ENCODE measurements around the gene SLC5A5. TPM values are rescaled to one million over a fixed set of nuclear protein-coding genes. Genes with fewer than 3 reads are reported as not detected.

Gene SLC5A5
- total RNA-seq, 1 donor from 2014 or later = 2.2 TPM

DNA sequence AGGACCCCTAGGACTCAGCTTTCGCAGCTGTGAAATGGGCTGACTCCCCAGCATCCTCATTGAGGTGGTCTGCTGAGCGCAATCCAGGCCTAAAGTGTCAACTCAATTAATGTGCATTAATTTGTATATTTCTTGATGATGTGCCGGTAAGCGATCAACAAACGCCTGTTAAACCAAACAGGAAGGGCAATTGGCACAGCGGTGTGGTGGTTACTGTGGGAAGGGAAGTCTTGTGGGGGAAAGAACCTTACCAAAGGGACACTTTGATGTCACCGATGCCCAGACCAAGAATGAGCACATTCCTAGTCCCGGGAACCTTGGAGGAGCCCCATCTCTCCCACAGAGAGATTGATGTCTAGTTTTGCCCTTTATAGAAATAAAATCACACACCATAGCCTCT, 25.6 kb upstream of the SLC5A5 start:
- intact Hi-C loops (cut with micrococcal nuclease) = no loop called here

DNA sequence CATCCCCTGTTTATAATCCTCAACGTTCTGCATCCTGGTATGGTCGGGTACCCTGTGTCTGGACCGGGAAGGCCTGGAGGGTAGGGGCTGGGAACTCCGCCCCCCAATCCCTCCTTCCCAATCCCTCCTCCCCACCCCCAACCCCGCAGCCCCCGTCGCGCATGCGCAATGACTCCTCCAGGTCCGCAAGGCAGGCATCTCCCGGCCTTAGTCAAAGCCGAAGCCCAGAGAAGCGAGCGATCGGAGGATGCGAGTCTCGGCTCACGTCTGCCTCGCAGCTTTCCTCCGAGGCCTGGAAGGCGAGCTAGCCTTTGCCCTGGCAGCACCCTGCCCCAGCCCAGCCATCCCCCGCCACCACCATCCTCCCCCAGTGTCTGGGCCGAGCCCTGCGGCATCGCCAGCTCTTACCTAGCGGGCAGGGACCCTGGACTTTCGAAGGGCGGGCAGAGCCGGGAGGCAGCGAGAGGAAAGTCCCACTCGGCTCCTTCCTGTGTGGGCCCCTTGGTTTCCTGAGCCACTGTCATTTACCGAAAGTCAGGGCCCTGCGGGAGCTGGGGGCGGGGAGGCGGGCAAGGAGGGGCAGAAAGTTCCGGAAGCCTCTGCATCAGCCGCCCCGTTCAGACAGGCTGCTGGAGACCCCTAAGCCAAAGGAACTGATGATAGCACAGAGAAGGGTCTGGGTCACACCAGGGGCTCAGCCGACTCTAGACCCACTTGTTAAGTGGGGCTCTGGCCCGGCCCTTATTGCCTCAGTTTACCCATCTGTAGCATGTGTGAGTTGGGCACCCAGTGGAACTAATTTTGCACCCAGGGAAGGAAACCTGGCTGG, 24.0 kb upstream of the SLC5A5 start, which contains the start of gene JAK3:
JAK3 (minus strand) TSS at position 445 of the 829 bp plus-strand sequence. CDS start 3,565 bp downstream, outside the sequence.
- intact Hi-C loops (cut with micrococcal nuclease) = loop anchor here (2.0 kb wide), 1 partner anchor 153 kb away; no protein-coding TSS in a partner anchor

DNA sequence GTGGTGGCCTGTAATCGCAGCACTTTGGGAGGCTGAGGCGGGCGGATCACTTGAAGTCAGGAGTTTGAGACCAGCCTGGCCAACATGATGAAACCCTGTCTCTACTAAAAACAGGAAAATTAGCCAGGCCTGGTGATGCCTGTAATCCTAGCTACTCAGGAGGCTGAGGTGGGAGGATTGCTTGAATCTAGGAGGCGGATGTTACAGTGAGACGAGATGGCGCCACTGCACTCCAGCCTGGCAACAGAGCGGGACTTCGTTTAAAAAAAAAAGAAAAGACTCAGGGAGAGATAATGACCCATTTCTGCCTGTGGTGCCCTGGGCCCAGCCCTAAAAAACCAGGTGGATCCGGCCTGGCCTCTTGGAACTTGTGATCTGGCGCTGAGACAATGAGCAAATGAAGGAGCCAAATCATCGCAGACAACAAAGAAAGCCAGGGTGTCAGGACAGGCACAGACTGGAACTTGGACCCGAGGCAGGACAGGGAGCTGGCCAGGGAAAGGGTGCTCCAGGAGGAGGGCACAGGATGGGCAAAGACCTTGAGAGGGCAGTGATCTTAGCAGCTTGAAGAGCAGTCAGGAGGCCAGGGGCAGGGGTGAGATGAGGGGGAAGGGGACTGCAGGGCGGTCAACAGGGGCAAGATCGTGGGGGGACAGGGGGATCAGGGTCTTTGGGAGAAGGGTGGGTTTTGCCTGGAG, 23.0 kb upstream of the SLC5A5 start:
- intact Hi-C loops (cut with micrococcal nuclease) = loop anchor here (2.0 kb wide), 1 partner anchor 152 kb away; no protein-coding TSS in a partner anchor

DNA sequence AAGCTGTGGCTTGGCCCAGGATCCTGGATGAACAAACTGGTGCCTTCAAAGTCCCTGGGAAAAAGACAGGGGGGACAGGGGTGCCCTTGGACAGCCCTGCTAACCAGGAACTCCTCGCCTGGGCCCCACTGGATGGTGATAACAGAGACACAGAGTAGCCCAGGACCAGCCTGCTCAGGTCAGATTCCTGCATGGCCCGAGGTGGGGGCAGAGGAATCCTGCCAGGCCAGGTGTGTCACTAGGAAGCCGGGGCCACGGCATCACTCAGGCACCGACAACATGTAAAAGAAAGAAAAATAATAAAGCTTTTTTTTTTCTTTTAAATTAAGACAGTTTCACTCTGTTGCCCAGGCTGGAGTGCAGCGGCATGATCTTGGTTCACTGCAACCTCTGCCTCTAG, 17.7 kb upstream of the SLC5A5 start:
- intact Hi-C loops (cut with micrococcal nuclease) = loop anchor here (10.0 kb wide), 2 partner anchors 301 to 519 kb away; partner anchors contain the start of genes ANO8, GTPBP3 and PIK3R2

DNA sequence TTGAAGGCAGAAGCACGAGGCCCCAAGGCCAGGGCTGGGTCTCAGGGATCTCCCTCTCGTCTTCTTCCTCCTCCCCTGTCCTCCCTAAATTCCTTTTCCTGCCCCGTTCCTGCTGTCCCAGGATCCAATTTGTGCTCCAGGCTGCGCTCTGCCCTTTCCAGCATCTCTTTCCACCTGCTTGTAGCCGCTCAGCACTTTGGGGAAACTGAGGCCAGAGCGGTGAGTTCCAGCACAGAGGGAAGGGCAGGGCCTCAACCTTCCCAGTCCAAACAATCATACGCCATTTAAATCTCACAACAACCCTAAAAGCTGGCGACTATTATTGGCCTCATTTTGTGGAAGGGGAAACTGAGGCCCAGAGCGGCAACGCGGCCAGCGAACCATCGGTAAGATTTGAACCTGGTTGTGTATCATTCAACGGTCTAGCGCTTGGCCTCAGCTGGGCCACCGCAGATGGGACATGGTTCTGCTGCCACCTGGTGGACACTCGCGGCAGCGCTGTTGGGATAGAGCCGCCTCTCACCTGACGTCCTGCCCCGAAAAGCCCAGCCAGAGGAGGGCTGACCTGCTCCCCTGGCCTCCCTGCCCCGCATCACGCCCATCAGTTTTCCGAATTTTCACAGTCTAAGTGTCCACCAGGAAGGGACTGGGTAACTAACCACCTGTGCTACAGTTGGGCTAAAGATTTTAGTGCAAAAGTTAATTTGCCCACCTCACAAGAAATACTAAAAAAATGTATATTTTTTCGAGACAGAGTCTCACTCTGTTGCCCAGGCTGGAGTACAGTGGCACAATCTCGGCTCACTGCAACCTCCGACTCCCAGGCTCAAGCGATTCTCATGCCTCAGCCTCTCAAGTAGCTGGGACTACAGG, 16.2 kb upstream of the SLC5A5 start:
- intact Hi-C loops (cut with micrococcal nuclease) = loop anchor here (1.0 to 10.0 kb wide), 11 partner anchors 13 to 521 kb away; partner anchors contain the start of genes ANO8, COLGALT1, GTPBP3 and PIK3R2

DNA sequence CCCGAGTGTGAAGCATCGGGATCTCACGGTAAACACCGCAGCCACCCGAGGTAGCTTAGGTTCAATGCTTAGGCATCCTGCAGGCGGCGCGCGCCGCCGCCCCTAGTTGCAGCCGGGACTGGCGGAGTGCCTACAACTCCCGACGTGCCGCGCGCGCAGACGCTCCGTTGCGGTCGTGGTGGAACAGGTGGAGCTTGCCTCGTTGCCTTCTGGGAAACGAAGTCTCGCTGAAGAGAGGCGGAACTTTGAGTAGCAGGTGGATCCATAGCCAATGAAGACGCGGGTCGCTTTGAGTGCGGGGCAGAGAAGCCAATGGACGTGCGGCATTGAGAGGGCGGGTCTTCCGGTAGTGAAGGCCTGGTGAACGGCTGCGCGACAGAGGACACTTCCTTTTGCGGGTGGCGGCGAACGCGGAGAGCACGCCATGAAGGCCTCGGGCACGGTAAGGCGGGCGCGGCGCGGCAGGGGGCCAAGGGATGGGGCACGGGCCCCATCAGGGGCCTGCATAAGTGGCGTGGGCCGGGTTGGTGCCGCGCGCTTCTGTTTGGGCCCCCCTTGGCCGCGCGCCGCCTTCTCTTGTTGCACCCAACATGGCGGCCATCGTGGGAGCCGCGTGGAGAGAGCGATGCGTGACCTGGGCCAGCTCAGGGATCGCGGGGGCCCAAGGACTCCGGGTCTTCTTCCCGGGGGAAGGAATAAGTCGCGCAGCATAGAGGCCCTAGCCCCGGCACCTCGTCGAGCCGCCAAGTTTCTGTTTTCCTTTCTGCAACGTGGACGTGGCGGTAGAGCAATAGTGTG, 12.0 kb upstream of the SLC5A5 start, which contains the start of gene RPL18A:
RPL18A (plus strand) TSS at position 378 of the 798 bp plus-strand sequence; CDS start at position 425, 47 bp downstream.
- intact Hi-C loops (cut with micrococcal nuclease) = loop anchor here (1.0 to 10.0 kb wide), 8 partner anchors 9 to 525 kb away; partner anchors contain the start of genes ANO8, GTPBP3, PIK3R2 and SLC27A1

DNA sequence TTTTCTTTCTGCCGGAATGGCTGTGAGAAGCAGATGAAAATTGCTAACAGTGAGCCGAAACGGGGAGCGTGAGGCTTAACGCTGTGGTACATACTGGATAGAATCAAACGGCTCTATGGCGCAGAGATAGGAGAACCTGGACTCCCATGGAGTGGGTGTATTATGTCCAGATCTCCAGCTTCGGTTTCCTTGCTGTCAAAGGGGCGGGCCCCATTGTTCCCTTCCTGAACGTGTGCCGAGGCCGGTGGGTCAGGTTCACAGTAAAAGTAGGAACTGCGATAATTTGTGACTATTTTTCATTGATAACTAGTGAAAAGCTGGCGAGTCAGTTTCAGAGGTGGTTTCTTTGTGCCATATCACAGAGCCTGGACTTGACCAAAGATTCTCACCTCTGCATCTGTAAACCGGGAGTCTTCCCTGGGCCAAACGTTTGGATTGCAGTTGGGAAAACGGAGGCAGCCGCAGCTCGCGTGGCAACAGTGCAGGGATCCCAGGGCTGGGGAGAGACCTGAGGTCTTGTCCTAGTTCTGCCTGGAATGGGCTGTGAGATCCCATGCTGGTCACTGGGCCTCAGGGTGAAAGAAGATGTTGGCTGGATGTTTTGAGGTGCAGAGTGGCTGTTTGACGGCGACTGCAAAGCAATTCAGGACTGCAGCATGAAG, 11.3 kb upstream of the SLC5A5 start:
- intact Hi-C loops (cut with micrococcal nuclease) = no loop called here

DNA sequence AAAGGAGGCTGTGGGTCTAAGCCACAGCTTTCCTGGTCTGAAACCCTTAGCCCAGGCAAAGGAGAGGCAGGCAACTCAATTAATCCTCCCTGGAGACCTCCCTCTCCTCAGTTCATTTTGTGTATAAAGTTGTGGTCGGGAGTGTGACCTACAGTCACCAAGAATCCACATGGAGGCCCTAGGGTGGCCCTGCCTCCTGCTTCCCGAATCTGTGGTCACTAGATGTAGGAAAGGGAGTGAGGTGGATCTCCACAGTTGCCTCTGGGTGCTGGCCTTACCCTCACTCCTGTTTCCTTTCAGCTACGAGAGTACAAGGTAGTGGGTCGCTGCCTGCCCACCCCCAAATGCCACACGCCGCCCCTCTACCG, 10.8 kb upstream of the SLC5A5 start:
- intact Hi-C loops (cut with micrococcal nuclease) = no loop called here

DNA sequence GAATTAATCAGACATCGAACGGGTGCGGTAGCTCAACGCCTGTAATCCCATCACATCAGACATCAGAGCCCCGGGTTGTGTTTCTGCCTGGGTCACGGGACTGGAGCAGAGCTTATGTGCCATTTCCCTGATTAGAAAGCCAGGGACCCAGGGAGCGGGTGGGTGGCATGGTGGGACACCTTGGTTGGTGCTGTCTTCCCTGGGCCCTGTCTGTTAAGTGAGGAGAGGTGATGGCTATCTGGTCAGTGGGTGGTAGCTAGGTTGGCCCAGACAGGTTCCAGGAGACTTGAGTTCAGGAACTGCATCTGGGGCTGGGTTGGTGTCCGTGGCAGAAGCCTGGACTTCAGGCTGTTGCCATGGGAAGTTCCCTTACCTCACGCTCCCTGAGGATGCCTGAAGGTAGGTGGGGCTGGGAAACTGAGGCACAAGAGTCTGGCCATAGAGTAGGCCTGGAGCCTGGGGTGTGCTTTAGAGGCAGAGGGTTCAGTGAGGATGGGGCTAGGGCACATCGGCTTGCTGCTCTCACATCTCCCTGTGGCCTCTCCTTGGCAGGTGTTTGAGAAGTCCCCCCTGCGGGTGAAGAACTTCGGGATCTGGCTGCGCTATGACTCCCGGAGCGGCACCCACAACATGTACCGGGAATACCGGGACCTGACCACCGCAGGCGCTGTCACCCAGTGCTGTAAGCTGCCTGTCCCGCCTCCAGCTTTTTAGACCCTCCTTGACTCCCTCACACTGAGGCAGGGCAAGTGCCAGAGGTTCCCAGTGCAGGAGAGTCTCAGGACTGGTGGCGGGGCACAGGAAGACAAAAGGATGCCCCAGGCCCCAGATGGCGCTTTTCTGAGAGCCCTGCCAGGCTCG, 10.0 kb upstream of the SLC5A5 start:
- intact Hi-C loops (cut with micrococcal nuclease) = no loop called here

DNA sequence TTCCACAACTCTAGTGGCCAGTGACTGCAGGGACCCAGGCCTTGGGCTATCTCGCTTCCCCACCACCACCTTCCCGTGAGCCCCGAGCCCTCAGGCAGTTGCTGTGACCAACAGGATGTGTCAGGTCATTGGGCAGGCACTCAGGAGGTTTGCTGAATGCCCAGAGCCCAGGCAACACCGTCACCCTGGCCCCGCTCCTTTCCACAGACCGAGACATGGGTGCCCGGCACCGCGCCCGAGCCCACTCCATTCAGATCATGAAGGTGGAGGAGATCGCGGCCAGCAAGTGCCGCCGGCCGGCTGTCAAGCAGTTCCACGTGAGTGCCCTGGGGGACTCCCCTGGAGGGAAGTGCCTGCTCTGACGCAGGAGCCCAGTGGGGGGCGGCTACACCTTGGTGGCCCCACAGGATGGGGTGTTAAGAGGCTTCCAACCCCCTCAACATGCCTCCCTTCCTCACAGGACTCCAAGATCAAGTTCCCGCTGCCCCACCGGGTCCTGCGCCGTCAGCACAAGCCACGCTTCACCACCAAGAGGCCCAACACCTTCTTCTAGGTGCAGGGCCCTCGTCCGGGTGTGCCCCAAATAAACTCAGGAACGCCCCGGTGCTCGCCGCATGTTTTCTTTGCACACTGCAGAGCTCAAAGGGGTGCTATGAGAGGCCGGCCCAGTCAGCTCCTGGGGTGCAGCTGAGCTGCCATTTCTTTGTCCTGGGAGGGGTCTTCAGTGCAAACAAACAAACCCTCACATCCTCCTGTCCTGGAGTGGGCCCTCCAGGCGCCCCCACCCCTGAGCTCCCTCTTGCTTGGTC, 8.8 kb upstream of the SLC5A5 start:
- intact Hi-C loops (cut with micrococcal nuclease) = no loop called here

DNA sequence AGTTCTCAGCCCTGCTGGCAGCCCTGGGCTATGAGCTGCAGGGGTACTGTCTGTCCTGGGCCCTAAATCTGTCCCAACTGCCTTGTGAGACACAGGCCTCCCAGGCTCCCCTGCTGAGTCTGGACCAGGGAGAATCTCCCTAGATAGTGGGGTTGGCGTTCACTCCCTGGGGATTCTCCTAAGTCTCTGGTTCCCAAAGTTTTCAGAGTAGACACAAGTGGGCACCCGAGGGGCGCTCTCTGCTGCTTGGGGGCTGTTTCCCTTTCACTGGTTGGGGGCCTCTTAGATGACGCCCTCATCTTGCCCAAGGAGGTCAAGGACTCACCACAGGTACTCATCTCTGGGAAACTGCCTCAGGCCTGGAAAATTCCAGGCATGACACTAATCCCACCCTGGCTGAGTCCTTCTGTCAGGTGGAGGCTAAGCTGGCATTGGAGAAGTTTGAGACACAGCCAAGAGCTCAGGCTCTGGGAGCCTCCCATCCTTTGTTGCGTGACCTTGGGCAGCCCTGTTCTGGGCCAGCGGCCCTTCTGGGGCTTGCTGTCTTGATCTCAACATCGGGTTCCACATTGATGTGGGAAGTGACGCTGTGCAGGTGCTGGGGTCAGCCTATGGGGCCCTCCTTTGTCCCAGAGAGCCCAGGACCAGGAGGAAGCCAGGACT, 8.1 kb upstream of the SLC5A5 start:
- intact Hi-C loops (cut with micrococcal nuclease) = no loop called here

DNA sequence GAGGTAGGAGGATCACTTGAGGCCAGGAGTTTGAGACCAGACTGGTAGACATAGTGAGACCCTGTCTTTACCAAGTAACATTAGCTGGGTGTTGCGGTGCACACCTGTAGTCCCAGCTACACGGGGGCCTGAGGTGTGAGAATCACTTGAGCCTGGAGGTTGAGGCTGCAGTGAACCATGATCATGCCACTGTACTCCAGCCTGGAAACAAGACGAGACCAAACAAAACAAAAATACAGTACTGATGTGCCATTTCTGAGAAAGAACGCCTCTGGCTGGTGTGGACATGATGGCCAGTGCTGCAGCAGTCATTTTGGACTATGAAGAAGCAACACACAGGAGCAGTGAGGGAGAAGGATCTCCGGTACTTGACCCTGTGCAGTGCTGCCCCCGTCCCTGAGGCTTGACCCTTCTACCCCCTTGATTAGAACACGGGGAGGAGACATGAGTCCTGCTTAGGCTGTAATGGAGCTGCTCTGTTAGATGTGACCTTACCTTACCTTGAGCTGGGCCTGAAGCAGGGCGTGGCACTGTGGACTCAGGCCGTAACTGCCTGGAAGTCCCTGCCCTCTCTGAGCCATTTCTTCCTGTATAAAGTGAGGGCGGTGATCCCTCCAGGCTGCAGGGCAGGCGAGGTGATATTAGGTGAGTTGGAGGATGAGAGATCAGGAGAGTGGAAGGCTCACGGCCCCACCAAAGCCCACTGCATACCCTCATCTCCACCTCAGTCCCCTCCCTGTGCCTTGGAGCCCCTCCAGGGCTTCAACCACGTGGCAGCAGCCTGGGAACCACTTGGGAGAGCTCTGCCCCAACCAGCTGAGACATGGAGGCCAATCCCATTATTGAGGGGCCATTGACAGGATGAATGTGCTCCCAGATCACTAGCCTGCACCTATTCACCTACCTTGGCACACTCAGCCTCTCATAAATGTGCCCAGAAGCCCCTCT, 6.1 kb upstream of the SLC5A5 start:
- intact Hi-C loops (cut with micrococcal nuclease) = no loop called here

DNA sequence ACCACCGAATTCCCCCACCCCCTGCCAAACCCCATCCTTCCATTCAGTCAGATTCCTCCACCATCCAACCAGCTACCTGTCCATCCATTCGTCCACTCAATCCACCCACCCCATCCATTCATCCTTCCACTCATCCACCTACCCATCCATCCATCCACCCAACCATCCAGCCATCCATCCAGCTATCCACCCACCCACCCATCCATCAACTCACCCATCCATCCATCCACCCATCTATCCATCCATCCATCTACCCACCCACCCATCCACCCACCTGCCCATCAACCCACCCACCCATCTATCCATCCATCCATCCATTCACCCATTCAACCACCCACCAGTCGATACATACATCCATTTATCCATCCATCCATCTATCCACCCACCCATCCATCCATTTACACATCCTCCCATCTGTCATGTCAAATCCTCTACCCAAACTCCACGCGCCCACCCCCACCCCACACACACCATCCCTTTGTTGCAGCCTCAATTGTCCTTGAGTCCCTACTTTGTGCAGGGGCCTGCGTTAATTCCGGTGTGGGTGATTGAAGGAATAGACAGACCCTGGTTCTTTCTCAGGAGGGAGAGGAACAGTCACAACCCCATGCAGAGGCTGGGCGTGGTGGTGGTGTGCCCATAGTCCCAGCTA, 5.3 kb upstream of the SLC5A5 start:
- intact Hi-C loops (cut with micrococcal nuclease) = no loop called here

DNA sequence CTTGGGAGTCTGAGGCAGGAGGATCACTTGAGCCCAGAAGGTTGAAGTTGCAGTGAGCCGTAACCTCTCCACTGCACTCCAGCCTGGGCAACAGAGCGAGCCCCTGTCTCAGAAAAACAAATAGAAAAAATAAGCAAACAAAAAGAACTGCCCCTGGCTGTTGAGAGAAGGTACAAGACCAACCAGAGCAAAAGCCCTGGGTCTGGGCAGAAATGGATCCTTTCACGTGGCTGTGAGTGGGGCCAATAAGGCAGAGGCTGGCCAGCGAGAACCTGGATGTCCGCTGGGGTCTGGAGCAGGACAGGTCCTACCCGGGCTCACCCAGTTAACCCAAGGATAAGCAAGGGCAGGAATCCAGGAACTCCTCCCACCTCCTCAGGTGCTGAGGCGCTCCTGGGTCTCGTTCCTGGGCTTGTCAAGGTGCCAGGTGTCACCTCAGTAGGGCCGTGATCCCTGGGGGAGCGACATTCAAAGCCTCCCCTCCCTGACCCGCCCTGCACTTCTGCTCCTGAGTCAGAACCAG, 4.7 kb upstream of the SLC5A5 start:
- intact Hi-C loops (cut with micrococcal nuclease) = no loop called here

DNA sequence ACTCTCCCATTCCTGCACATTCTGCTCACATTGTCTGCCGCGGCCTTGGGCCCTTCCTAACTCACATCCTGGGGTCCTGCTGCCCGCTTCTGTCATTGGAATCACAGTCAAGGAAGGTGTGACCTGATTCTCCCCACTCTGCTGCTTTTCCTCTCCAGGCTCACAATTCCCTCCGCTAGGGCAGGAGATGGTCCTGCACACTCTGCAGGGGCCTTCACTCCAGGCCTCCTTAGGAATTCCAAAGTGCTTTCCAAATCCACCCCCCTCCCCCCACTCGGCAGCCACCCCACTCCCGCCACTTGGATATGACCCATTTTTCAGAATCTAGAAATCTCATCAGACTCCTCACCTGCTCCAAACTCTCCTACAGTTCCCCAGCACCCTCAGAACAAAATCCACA, 3.1 kb upstream of the SLC5A5 start:
- intact Hi-C loops (cut with micrococcal nuclease) = no loop called here

All from T-helper 1 cell treated with Interleukin-12 subunit alpha and Interleukin-12 subunit beta and Interleukin-4 antibody, amounts not matched to agents 30 ng/mL and 1 ng/mL, for 36 hours (primary cell).